Fibroblast of the aortic adventitia (primary cell): ENCODE measurements around the gene MPLKIP. TPM values are rescaled to one million over a fixed set of nuclear protein-coding genes. Genes with fewer than 3 reads are reported as not detected.

ENCODE experiments used
- DNase-seq: peaks from one replicate; pipeline ENCODE4 v3.0.0-alpha.2; 2010; ENCODE audit warnings: low read depth
- H3K4me3 ChIP-seq: 2 replicates; pipeline ENCODE4 v1.5.1; 2011; ENCODE audit warnings: low read depth, mild to moderate bottlenecking, control low read depth, low read length, moderate library complexity
- CTCF ChIP-seq: IDR thresholded peaks from 2 replicates; pipeline ENCODE4 v1.5.1; 2011; ENCODE audit warnings: mild to moderate bottlenecking, low read length, control low read depth, inconsistent platforms; ENCODE audit not compliant: insufficient read depth
- total RNA-seq: library from RNA; depleted of rRNA; stranded (reverse); fragments of >200 nt; gene quantifications from 2 replicates; pipeline ENCODE4 v1.2.3, GENCODE V29; 2012; ENCODE audit warnings: low replicate concordance

Gene MPLKIP
- total RNA-seq, 1 donor = 18.2 TPM

GRCh38 chr7:40115936-40116335 lies 18.5 kb downstream of the MPLKIP start:
- DNase-seq = no peak
- no peak overlapping the region for H3K4me3 ChIP-seq
- TF ChIP-seq CTCF = no peak

GRCh38 chr7:40105879-40106473 lies 28.4 kb downstream of the MPLKIP start:
- H3K4me3 ChIP-seq = no peak overlapping the region
- no peak for DNase-seq
- no peak for TF ChIP-seq CTCF

GRCh38 chr7:40102897-40103296 lies 31.5 kb downstream of the MPLKIP start:
- H3K4me3 ChIP-seq = no peak overlapping the region
- DNase-seq = no peak
- TF ChIP-seq CTCF = no peak

- DNase-seq = no peak
Observed at GRCh38 chr7:40101201-40101600, 33.2 kb downstream of the MPLKIP start.

GRCh38 chr7:40099837-40100236 lies 34.6 kb downstream of the MPLKIP start:
- no peak for DNase-seq
- TF ChIP-seq CTCF = no peak
- H3K4me3 ChIP-seq = no peak overlapping the region

More at GRCh38 chr7:40101201-40101600, 33.2 kb downstream of the MPLKIP start:
- no peak for TF ChIP-seq CTCF
- no peak overlapping the region for H3K4me3 ChIP-seq

- TF ChIP-seq CTCF = no peak
Observed at GRCh38 chr7:40098810-40099209, 35.6 kb downstream of the MPLKIP start.

GRCh38 chr7:40097728-40098127 lies 36.7 kb downstream of the MPLKIP start:
- H3K4me3 ChIP-seq = no peak overlapping the region
- no peak for DNase-seq
- TF ChIP-seq CTCF = no peak

More at GRCh38 chr7:40098810-40099209, 35.6 kb downstream of the MPLKIP start:
- H3K4me3 ChIP-seq = no peak overlapping the region
- no peak for DNase-seq
